NOMO-1 treated with dmso at 0.1 percent for 144 hours (cell line): ENCODE data around the gene PAM16.
"Not testable (repeated sequence)": the region's sequence is repeated elsewhere in the genome, so short reads cannot be mapped to it uniquely, and the experiment has no call there.

ENCODE experiments used
- DNase-seq: peaks from one replicate; lab custom pipeline; 2025; ENCODE audit not compliant: unreplicated experiment; lab: John Stamatoyannopoulos, UW

The PAM16 gene

GRCh38 chr16:4353675-4354074 is 2.6 kb upstream of the PAM16 start:
- no peak for DNase-seq

DNA sequence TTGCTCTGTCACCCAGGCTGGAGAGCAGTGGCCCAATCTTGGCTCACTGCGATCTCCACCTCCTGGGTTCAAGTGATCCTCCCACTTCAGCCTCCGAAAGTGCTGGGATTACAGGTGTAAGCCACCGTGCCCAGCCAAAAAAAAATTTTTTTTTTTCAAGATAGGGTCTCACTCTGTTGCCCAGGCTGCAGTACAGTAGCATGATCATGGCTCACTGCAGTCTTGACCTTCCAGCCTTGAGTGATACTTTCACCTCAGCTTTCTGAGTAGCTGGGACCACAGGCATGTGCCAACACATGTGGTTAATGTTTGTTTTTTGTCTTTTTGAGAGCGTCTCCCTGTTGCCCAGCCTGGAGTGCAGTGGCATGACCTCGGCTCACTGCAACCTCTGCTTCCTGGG is 1.7 kb upstream of the PAM16 start:
- DNase-seq = no peak

DNA sequence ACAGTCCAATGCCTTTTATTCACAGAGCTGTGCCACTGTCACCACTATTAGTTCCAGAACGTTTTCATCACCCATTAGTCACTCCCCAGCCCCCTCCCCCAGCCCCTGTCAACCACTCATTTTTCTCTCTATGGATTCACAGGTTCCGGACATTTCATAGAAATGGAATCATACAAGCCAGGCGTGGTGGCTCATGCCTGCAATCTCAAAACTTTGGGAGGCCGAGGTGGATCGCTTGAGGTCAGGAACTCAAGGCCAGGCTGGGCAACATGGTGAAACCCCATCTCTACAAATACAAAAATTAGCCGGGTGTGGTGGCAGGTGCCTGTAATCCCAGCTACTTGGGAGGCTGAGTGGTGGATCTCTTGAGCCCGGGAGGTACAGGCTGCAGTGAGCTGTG is 759 bp upstream of the PAM16 start:
- no peak for DNase-seq

DNA sequence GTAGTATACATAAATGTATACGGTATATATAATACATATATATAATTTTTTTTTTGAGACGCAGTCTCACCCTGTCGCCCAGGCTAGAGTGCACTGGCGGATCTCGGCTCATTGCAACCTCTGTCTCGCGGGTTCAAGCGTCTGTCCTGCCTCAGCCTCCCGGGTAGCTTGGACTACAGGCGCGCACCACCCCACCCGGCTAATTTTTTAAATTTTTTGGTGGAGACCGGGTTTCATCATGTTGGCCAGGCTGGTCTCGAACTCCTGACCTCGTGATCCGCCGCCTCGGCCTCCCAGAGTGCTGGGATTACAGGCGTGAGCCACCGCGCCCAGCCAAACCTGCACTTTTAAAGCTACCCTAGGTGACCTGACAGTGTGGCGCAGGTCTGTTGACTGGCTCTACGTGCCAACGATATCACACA is 745 bp downstream of the PAM16 start:
- DNase-seq = no peak

DNA sequence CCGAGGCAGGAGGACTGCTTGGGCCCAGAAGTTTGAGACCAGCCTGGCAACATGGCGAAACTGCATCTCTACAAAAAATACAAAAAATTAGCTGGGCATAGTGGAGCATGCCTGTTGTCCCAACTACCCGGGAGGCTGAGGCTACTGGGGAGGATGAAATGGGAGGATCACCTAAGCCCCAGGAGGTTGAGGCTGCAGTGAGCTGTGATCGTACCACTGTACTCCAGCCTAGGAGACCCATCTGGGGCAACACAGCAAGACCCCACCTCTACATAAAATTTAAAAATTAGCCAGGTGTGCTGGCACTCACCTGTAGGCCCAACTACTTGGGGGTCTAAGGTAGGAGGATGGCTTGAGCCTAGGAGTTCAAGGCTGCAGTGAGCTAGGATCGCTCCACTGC is 1.8 kb downstream of the PAM16 start:
- no peak for DNase-seq

GRCh38 chr16:4347765-4348509 is 3.2 kb downstream of the PAM16 start:
- DNase-seq = no peak

- DNase-seq = peak; percentile 78
Measured at GRCh38 chr16:4347010-4347409, 4.1 kb downstream of the PAM16 start.

- DNase-seq = peak; percentile 61
Measured at GRCh38 chr16:4345836-4346781, 5.0 kb downstream of the PAM16 start.

DNA sequence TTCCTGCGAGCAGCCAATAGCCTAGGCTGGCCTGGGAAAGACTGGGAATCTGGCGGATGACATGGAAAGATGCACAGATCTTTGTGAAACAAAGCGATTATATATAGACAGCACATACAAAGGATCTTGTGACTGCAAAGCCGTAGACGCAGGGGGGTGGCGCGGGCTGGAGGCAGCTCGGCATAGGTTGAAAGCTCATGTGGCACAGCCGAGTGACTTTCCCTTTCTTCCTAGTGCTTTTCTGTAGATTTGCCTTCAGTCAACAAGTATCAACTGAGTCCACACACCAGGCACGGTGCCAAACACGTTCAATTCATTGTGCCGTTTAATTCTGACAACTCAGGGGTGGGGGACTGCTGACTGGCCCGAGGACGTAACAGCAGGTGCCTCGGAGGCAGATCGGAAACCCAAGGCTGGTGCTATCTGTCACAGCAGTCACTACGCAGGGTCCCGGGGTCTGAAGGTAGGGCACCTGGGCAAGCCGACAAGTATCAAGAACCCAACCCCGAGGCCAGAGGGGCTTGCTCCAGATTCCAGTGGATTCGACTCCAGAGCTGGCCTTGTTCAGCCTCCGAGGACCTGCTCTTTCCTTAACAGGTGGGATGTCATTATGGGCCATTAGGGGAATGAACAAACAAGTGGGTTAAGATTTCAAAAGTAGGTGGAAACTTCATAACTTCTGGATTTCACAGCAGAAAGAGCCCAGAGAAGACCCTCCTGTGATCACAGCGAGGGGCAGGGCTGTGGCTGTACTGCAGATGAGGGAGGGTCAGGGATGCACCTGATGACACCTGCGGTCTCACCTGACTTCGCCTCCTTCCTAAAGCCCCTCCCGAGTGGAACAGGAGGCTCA is 5.9 kb downstream of the PAM16 start:
- no peak for DNase-seq

- not testable (repeated sequence) for DNase-seq
Measured at GRCh38 chr16:4344300-4344982, 6.7 kb downstream of the PAM16 start.

GRCh38 chr16:4342866-4343744 is 8.0 kb downstream of the PAM16 start:
- no peak for DNase-seq

- no peak for DNase-seq
Measured at GRCh38 chr16:4341250-4341649, 9.9 kb downstream of the PAM16 start.

DNA sequence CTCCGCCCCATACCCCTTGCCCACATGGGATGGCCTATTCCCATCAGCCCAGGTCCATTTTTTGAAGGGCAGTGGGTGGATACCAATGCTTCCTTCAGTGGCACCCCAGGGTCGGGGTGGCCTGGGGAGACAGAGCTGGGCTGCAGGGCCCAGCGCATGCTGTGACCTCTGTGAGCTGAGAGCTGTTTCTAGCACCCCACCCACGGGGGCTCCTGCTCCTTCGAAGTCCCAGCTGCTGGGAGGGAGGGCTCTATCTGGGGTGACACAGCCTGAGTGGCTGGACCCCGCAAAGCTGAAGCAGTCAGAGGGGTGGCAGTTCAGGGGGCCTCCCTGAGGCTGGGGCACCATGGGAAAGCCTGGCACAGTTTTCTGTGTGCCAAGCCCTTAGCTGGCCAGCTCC is 10.7 kb downstream of the PAM16 start:
- no peak for DNase-seq

DNA sequence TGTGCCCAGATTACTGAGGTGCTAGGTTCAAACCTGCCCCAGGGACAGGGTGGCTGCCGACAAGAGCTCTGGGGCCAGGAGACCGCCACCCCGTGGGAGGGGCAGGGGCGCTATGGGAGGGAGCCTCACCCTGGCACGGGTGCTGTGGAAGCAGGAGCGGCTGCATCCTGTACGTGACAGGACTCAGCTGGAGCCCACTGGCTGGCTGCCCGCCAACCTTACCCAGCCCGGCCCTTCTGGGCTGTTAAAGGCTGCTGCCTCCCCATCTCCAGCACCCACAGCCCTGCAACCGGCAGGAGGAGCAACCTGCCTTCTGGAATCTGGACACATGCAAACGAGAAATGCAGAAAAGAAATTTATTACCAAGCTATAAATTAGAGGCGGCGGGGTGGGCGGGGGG is 11.2 kb downstream of the PAM16 start:
- DNase-seq = no peak

DNA sequence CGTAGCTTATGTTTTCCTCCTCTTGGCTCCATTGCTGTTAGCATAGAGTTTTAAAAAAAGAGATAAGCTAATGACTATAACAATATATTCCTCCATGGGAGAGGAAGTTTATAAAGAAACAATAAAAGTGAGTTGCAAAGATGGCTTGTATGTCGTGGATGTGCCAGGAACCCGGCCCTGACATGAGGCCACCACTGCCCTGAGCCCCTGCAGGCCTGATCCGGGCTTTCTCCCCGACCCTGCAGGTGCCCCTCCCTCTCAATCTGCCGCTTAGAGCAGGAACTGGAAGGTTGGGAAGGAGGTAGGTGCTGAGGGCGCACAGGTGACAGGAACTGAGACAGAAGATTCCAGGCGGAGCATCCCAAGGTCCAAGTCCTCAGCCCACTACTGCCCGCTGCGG is 11.7 kb downstream of the PAM16 start:
- DNase-seq = no peak

DNA sequence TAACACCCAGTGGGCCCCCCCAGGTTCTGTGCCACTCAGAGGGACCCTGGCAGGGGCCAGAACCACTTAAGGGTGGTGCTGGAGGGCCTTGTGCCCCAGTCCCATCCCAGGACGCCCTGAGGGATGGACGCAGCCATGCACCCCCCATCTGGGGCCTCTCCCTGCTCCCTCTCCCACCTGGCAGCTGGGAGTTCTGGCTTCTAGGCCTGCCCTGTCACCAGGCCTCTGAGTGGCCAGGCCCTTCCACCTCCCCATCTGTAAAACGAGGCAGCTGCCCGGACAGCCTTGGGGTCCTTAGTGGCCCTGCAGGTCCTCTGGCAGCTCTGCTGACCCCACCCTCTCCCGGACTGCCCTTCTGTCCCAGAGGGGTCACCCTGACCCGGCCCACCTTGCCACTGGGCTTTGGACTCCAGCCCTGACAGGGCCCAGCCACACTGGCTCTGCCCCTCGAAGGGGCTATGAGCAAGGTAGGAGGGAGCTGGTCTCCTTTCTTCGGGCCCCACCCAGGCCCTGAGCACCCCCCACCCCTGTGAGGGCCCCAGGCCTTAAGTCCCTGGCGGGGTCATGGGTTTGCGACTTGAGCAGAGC is 12.3 kb downstream of the PAM16 start:
- no peak for DNase-seq

DNA sequence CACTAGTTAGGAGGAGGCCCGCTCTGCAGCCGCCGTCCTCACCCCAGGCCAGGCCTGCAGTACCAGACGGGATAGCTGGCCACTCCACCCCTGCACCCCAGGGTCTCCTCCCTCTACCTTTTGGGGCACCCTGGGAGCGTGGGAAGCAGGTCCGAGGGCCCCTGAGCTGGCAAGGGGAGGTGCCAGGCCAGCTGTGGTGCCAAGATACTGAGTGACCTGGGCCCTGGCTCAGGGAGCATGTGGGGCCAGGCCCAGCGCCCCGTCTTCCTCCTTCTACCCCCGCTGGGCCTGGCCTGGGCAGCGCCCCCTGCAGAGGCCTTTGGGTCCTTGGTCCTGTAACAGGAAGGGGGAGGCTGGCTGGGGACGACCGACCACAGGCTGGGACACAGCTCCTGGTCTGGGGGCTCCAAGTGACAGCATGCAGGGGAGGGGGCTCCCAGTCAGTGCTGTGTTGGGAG is 13.0 kb downstream of the PAM16 start:
- DNase-seq = no peak

- no peak for DNase-seq
Measured at GRCh38 chr16:4337540-4338088, 13.5 kb downstream of the PAM16 start.
